G401.6 (cell line): Measurements from ENCODE around the gene PRKCE.

Source experiments
- FAIRE-seq: peaks from 2 replicates; lab custom pipeline; 2012; peaks lifted over from hg19 to GRCh38; lab: Jason Lieb, UNC

PRKCE gene

GRCh38 chr2:45781464-45781811 lies 130.0 kb downstream of the PRKCE start:
- FAIRE-seq: no peak

- FAIRE-seq: no peak
These were observed 131.0 kb downstream of the PRKCE start for GRCh38 chr2:45782436-45782835.

- FAIRE-seq: no peak
These were observed 131.5 kb downstream of the PRKCE start for GRCh38 chr2:45782986-45783385.

- no peak for FAIRE-seq
These were observed 134.8 kb downstream of the PRKCE start for GRCh38 chr2:45786030-45786835.

- FAIRE-seq: no peak
These were observed 135.4 kb downstream of the PRKCE start for GRCh38 chr2:45786836-45787357.

GRCh38 chr2:45788401-45788800 lies 136.9 kb downstream of the PRKCE start:
- no peak for FAIRE-seq

GRCh38 chr2:45789317-45789716 lies 137.8 kb downstream of the PRKCE start:
- FAIRE-seq: no peak

- FAIRE-seq: no peak
These were observed 138.7 kb downstream of the PRKCE start for GRCh38 chr2:45789961-45790723.

- no peak for FAIRE-seq
These were observed 142.0 kb downstream of the PRKCE start for GRCh38 chr2:45793305-45793962.

- no peak for FAIRE-seq
These were observed 142.7 kb downstream of the PRKCE start for GRCh38 chr2:45794134-45794617.

- no peak for FAIRE-seq
These were observed 145.0 kb downstream of the PRKCE start for GRCh38 chr2:45796500-45796899.

- FAIRE-seq: no peak
These were observed 146.2 kb downstream of the PRKCE start for GRCh38 chr2:45797451-45798230.

- no peak for FAIRE-seq
These were observed 148.4 kb downstream of the PRKCE start for GRCh38 chr2:45799679-45800381.

GRCh38 chr2:45802499-45803138 lies 151.1 kb downstream of the PRKCE start:
- no peak for FAIRE-seq

- FAIRE-seq: no peak
These were observed 153.7 kb downstream of the PRKCE start for GRCh38 chr2:45804987-45805755.

- no peak for FAIRE-seq
These were observed 155.3 kb downstream of the PRKCE start for GRCh38 chr2:45806563-45807358.

GRCh38 chr2:45808294-45808800 lies 156.9 kb downstream of the PRKCE start:
- FAIRE-seq: no peak

- no peak for FAIRE-seq
These were observed 157.7 kb downstream of the PRKCE start for GRCh38 chr2:45809205-45809604.

- no peak for FAIRE-seq
These were observed 160.6 kb downstream of the PRKCE start for GRCh38 chr2:45812011-45812500.
